Smooth muscle cell (in vitro differentiated cells): ENCODE results near the gene PSMA8. TPM values are rescaled to one million over a fixed set of nuclear protein-coding genes. Genes with fewer than 3 reads are reported as not detected.
"Not testable (repeated sequence)": the region's sequence is repeated elsewhere in the genome, so short reads cannot be mapped to it uniquely, and the experiment has no call there.

Experiments
- DNase-seq: peaks from one replicate; lab custom pipeline; 2025; ENCODE audit not compliant: unreplicated experiment; lab: John Stamatoyannopoulos, UW
- H2AFZ ChIP-seq: fragments of 200-600 bp; sonication (generic); 2 replicates; pipeline ENCODE4 v1.6.0; 2016; ENCODE audit warnings: antibody characterized with exemption, low read depth, mild to moderate bottlenecking
- H3F3A ChIP-seq: fragments of 200-600 bp; sonication (generic); 2 replicates; pipeline ENCODE4 v1.6.0; 2017; ENCODE audit warnings: antibody characterized with exemption, low read depth
- H3K27ac ChIP-seq: fragments of 200-600 bp; sonication (generic); 2 replicates; pipeline ENCODE4 v1.5.1; 2016; ENCODE audit warnings: low read depth, mild to moderate bottlenecking
- H3K27me3 ChIP-seq: fragments of 200-600 bp; sonication (generic); 2 replicates; pipeline ENCODE4 v1.6.1; 2016; ENCODE audit warnings: low read depth, mild to moderate bottlenecking
- H3K36me3 ChIP-seq: fragments of 200-600 bp; sonication (generic); 2 replicates; pipeline ENCODE4 v1.5.1; 2016; ENCODE audit warnings: low read depth
- H3K4me1 ChIP-seq: fragments of 200-600 bp; sonication (generic); 2 replicates; pipeline ENCODE4 v1.5.1; 2016; ENCODE audit warnings: low read depth
- H3K4me2 ChIP-seq: fragments of 200-600 bp; sonication (generic); 2 replicates; pipeline ENCODE4 v1.6.0; 2016; ENCODE audit warnings: mild to moderate bottlenecking
- H3K4me3 ChIP-seq: fragments of 200-600 bp; sonication (generic); 2 replicates; pipeline ENCODE4 v1.5.1; 2016; ENCODE audit warnings: mild to moderate bottlenecking
- H3K79me2 ChIP-seq: fragments of 200-600 bp; sonication (generic); 2 replicates; pipeline ENCODE4 v1.6.0; 2016; ENCODE audit warnings: low read depth, mild to moderate bottlenecking
- H3K9ac ChIP-seq: fragments of 200-600 bp; sonication (generic); 2 replicates; pipeline ENCODE4 v1.6.0; 2016; ENCODE audit warnings: low read depth
- H3K9me3 ChIP-seq: fragments of 200-600 bp; sonication (generic); replicated peaks from 2 replicates; pipeline ENCODE4 v1.5.1; 2016; ENCODE audit warnings: low read depth
- H4K20me1 ChIP-seq: fragments of 200-600 bp; sonication (generic); 2 replicates; pipeline ENCODE4 v1.6.0; 2016; ENCODE audit warnings: low read depth
- CTCF ChIP-seq: fragments of 200-600 bp; sonication (generic); IDR thresholded peaks from 2 replicates; pipeline ENCODE4 v1.5.1; 2017; ENCODE audit warnings: borderline replicate concordance, mild to moderate bottlenecking, antibody characterized with exemption; ENCODE audit not compliant: insufficient read depth, poor library complexity, severe bottlenecking
- WGBS: methylation state at CpG from one replicate; pipeline ENCODE4 v1.1.7; 2016; ENCODE audit warnings: low lambda C conversion rate; 5-methylcytosine and 5-hydroxymethylcytosine counted together
- polyA plus RNA-seq: library from polyadenylated mRNA; unstranded; fragments of >200 nt; fragmentation: Nextera tagmentation; extraction: Ambion mirVana; gene quantifications from 2 replicates; pipeline ENCODE4 v1.2.1, GENCODE V29; 2016
- total RNA-seq: library from RNA; depleted of rRNA; stranded (reverse); fragments of >200 nt; gene quantifications from 2 replicates; pipeline ENCODE4 v1.2.3, GENCODE V29; 2014

The PSMA8 gene
- total and polyA plus RNA-seq, 2 experiments from 2014 or later = 0.49 TPM; not detected in 1

- Histone ChIP-seq H3K4me2 (no peak overlapping the region), H3F3A (no peaks in the 10 kb centered on the region), H3K4me1 (no peaks in the 10 kb centered on the region), H3K9me3 (peaks cover 4% of the 10 kb centered on the region), H3K27me3 (no peaks in the 10 kb centered on the region), H2AFZ (no peak overlapping the region), H3K9ac (no peak overlapping the region), H4K20me1 (no peaks in the 10 kb centered on the region), H3K4me3 (no peak overlapping the region), H3K79me2 (no peaks in the 10 kb centered on the region), H3K36me3 (no peaks in the 10 kb centered on the region), H3K27ac (peak overlapping the region; percentile 52)
- 49% methylated on average over 5 of the region's 5 CpGs for WGBS
- no peak for DNase-seq
- no peak for TF ChIP-seq CTCF
Measured at GRCh38 chr18:26119246-26119645, 14.4 kb upstream of the PSMA8 start.

DNA sequence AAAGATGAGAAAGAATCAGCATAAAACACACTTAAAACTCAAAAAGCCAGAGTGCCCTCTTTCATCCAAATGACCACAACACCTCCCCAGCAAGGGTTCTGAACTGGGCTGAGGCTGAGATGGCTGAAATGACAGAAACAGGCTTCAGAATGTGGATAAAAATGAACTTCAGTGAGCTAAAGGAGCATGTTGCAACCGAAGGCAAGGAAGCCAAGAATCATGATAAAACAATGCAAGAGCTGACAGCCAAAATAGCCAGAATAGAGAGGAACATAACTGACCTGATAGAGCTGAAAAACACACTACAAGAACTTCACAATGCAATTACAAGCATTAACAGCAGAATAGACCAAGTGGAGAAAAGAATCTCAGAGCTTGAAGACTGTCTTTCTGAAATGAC lies 12.2 kb upstream of the PSMA8 start:
- H3K4me3 ChIP-seq = no peak overlapping the region
- no peak for TF ChIP-seq CTCF
- H3K27me3 ChIP-seq = no peaks in the 10 kb centered on the region
- H3K9ac ChIP-seq = no peak overlapping the region
- H3K9me3 ChIP-seq = peaks cover 4% of the 10 kb centered on the region
- H3K79me2 ChIP-seq = no peaks in the 10 kb centered on the region
- no peaks in the 10 kb centered on the region for H3F3A ChIP-seq
- no peaks in the 10 kb centered on the region for H4K20me1 ChIP-seq
- no peak for DNase-seq
- no peaks in the 10 kb centered on the region for H3K36me3 ChIP-seq
- H3K4me1 ChIP-seq = no peaks in the 10 kb centered on the region
- WGBS = 76% methylated on average over 1 of the region's 1 CpG
- no peak overlapping the region for H3K4me2 ChIP-seq
- H2AFZ ChIP-seq = no peak overlapping the region
- H3K27ac ChIP-seq = no peak overlapping the region

- H3K79me2 ChIP-seq, H3K36me3 ChIP-seq, H4K20me1 ChIP-seq, H3K9ac ChIP-seq, H3K4me2 ChIP-seq, H3K27me3 ChIP-seq, DNase-seq, H3K27ac ChIP-seq, H3K9me3 ChIP-seq, H2AFZ ChIP-seq, H3K4me3 ChIP-seq, H3K4me1 ChIP-seq, H3F3A ChIP-seq: not testable (repeated sequence)
- 94% methylated on average over 2 of the region's 2 CpGs for WGBS
Measured at GRCh38 chr18:26121994-26122393, 11.7 kb upstream of the PSMA8 start.

DNA sequence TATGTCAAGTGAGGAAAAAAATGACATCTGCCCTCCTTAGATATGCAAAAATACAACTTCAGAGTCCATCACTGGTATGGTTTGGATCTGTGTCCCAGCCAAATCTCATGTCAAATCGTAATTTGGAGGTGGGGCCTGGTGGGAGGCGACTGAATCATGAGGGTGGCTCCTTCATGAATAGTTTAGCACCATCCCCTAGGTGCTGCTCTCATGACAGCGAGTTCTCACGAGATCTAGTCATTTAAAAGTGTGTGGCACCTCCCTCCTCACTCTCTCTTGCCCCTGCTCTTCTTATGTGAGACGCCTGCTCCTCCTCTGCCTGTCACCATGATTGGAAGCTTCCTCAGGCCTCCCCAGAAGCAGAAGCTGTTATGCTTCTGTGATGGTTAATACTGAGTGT lies 5.9 kb upstream of the PSMA8 start:
- 75% methylated on average over 5 of the region's 5 CpGs for WGBS
- Histone ChIP-seq H3K4me2 (no peak overlapping the region), H3K9ac (no peak overlapping the region), H3K4me3 (no peak overlapping the region), H3K4me1 (no peaks in the 10 kb centered on the region), H3F3A (no peaks in the 10 kb centered on the region), H3K36me3 (no peaks in the 10 kb centered on the region), H2AFZ (no peak overlapping the region), H3K9me3 (peaks cover 4% of the 10 kb centered on the region), H3K27me3 (peaks cover 18% of the 10 kb centered on the region), H3K27ac (no peak overlapping the region), H3K79me2 (no peaks in the 10 kb centered on the region), H4K20me1 (no peaks in the 10 kb centered on the region)
- no peak for TF ChIP-seq CTCF
- no peak for DNase-seq

DNA sequence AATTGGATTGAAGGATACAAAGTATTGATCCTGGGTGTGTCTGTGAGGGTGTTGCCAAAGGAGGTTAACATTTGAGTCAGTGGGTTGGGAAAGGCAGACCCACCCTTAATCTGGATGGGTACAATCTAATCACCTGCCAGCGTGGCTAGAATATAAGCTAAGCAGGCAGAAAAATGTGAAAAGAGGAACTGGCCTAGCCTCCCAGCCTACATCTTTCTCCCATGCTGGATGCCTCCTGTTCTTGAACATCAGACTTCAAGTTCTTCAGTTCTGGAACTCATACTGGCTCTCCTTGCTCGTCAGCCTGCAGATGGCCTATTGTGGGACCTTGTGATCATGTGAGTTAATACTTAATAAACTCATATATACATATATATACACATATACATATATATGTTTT lies 5.5 kb upstream of the PSMA8 start:
- H3F3A ChIP-seq, H3K4me3 ChIP-seq, H2AFZ ChIP-seq, H3K36me3 ChIP-seq, H4K20me1 ChIP-seq, H3K27ac ChIP-seq, DNase-seq, H3K9me3 ChIP-seq, H3K4me1 ChIP-seq, H3K4me2 ChIP-seq, H3K79me2 ChIP-seq, H3K9ac ChIP-seq: not testable (repeated sequence)
- WGBS = 93% methylated on average over 2 of the region's 2 CpGs
- peaks cover 18% of the 10 kb centered on the region for H3K27me3 ChIP-seq
